GM12878 (cell line): Measurements from ENCODE around the gene TXLNB. TPM values are rescaled to one million over a fixed set of nuclear protein-coding genes. Genes with fewer than 3 reads are reported as not detected.

ENCODE experiments used
- ATAC-seq: fragments of 200-7000 bp; cut with Tn5 transposase; 3 replicates; pipeline ENCODE4 v1.9.1; 2020; ENCODE audit warnings: mild to moderate bottlenecking, moderate library complexity
- Bru-seq: library from RNA; stranded (reverse); fragments of 400-500 nt; gene quantifications from one replicate; lab custom pipeline; 2021; lab: Mats Ljungman, UMichigan
- BruChase-seq, 2 experiments: library from RNA; stranded (reverse); fragments of 400-500 nt; gene quantifications; one replicate each; lab custom pipeline; 2021; lab: Mats Ljungman, UMichigan
- BruUV-seq: library from RNA; stranded (reverse); fragments of 400-500 nt; replicated peaks from 2 replicates; lab custom pipeline; 2021; lab: Mats Ljungman, UMichigan
- CTCF ChIA-PET: fragments of 300-600 bp; sonication (Branson Sonifier 250); formaldehyde crosslinking; extraction: SDS; loops from one replicate; lab custom pipeline; 2021; ENCODE audit warnings: inconsistent platforms; lab: Yijun Ruan, JAX
- POLR2A ChIA-PET: fragments of 350-600 bp; formaldehyde crosslinking; extraction: SDS; loops from one replicate; lab custom pipeline; 2021; ENCODE audit warnings: inconsistent platforms; lab: Charles Lee
- RAD21 ChIA-PET: fragments of 300-600 bp; sonication (Branson Sonifier 250); formaldehyde crosslinking; loops from one replicate; lab custom pipeline; 2023; ENCODE audit warnings: antibody characterized with exemption; ENCODE audit not compliant: unreplicated experiment; lab: Charles Lee
- SMC1A ChIA-PET: fragments of 300-600 bp; sonication (Branson Sonifier 250); formaldehyde crosslinking; loops from one replicate; lab custom pipeline; 2023; ENCODE audit not compliant: unreplicated experiment, uncharacterized antibody; lab: Charles Lee
- DNase-seq: peaks from one replicate; pipeline ENCODE4 v3.0.0-alpha.2; 2011; ENCODE audit warnings: low read depth, low spot score
- FAIRE-seq: peaks from 3 replicates; lab custom pipeline; 2011; peaks lifted over from hg19 to GRCh38; lab: Jason Lieb, UNC
- H2AFZ ChIP-seq: 2 replicates; pipeline ENCODE4 v1.6.0; 2011; ENCODE audit warnings: low read depth, low read length, control low read depth; ENCODE audit not compliant: control insufficient read depth
- H3K27ac ChIP-seq: 2 replicates; pipeline ENCODE4 v1.5.1; 2011; ENCODE audit warnings: control low read depth; ENCODE audit not compliant: control insufficient read depth, insufficient read depth
- H3K27me3 ChIP-seq, 2 experiments: replicated peaks in 1 of 2; 2 replicates each; pipeline versions ENCODE4 v1.6.0 to v1.6.1; 2011; ENCODE audit warnings: low read length in 1 of 2; ENCODE audit not compliant: control insufficient read depth in 2 of 2, insufficient read depth in 2 of 2
- H3K36me3 ChIP-seq, 2 experiments: 2 replicates each; pipeline ENCODE4 v1.5.1; 2011; ENCODE audit warnings: low read length in 1 of 2; ENCODE audit not compliant: control insufficient read depth in 2 of 2, insufficient read depth in 2 of 2
- H3K4me1 ChIP-seq: 2 replicates; pipeline ENCODE4 v1.6.1; 2011; ENCODE audit warnings: mild to moderate bottlenecking, low read length, moderate library complexity, mixed read lengths; ENCODE audit not compliant: control insufficient read depth, insufficient read depth
- H3K4me2 ChIP-seq: 2 replicates; pipeline ENCODE4 v1.6.0; 2011; ENCODE audit warnings: control low read depth; ENCODE audit not compliant: control insufficient read depth, insufficient read depth
- H3K4me3 ChIP-seq: fragments of 200-600 bp; sonication (generic); 2 replicates; pipeline ENCODE4 v1.5.1; 2016
- H3K79me2 ChIP-seq: 2 replicates; pipeline ENCODE4 v1.6.0; 2011; ENCODE audit warnings: low read length; ENCODE audit not compliant: control insufficient read depth, insufficient read depth
- H3K9ac ChIP-seq: 2 replicates; pipeline ENCODE4 v1.8.0; 2011; ENCODE audit warnings: low read length, control low read depth, mixed read lengths; ENCODE audit not compliant: control insufficient read depth, insufficient read depth
- H3K9me3 ChIP-seq: replicated peaks from 3 replicates; pipeline ENCODE4 v1.5.1; 2011; ENCODE audit warnings: mild to moderate bottlenecking, low read length; ENCODE audit not compliant: control insufficient read depth, insufficient read depth
- H4K20me1 ChIP-seq: 2 replicates; pipeline ENCODE4 v1.6.0; 2011; ENCODE audit not compliant: control insufficient read depth, insufficient read depth
- CHD2 ChIP-seq: IDR thresholded peaks from 2 replicates; pipeline ENCODE4 v1.6.1; 2011; ENCODE audit warnings: low read depth, low read length, improper control_type of control experiment, borderline replicate concordance
- CHD4 ChIP-seq: fragments of 200-600 bp; sonication (generic); IDR thresholded peaks from 2 replicates; pipeline ENCODE4 v1.6.1; 2016; ENCODE audit warnings: mild to moderate bottlenecking
- CREM ChIP-seq: IDR thresholded peaks from 2 replicates; pipeline ENCODE4 v1.6.1; 2014; ENCODE audit warnings: antibody characterized with exemption, low read depth
- HCFC1 ChIP-seq: fragments of 150-350 bp; IDR thresholded peaks from 2 replicates; pipeline ENCODE4 v1.6.1; 2014; ENCODE audit warnings: low read length
- HDGF ChIP-seq: fragments of 450-650 bp; IDR thresholded peaks from 2 replicates; pipeline ENCODE4 v1.6.1; 2016; ENCODE audit warnings: antibody characterized with exemption
- MTA2 ChIP-seq: fragments of 450-650 bp; IDR thresholded peaks from 2 replicates; pipeline ENCODE4 v1.6.1; 2016; ENCODE audit warnings: low read depth, mild to moderate bottlenecking, moderate library complexity
- POU2F2 ChIP-seq: IDR thresholded peaks from 3 replicates; pipeline ENCODE4 v1.6.1; 2011; ENCODE audit warnings: low read depth, mild to moderate bottlenecking, low read length, borderline replicate concordance
- SKIL ChIP-seq: fragments of 450-650 bp; IDR thresholded peaks from 2 replicates; pipeline ENCODE4 v1.6.1; 2017; ENCODE audit warnings: mild to moderate bottlenecking, low read depth, inconsistent platforms; ENCODE audit not compliant: poor library complexity, severe bottlenecking
- ZBTB40 ChIP-seq: fragments of 450-650 bp; IDR thresholded peaks from 2 replicates; pipeline ENCODE4 v1.6.1; 2016; ENCODE audit warnings: mild to moderate bottlenecking, moderate library complexity, borderline replicate concordance
- WGBS: methylation state at CpG from one replicate; pipeline ENCODE4 v1.1.6; 2016; ENCODE audit warnings: low lambda C conversion rate; ENCODE audit not compliant: insufficient replicate concordance, insufficient coverage; ENCODE audit errors: missing lambda C conversion rate; 5-methylcytosine and 5-hydroxymethylcytosine counted together
- in situ Hi-C: fragments of 300-500 bp; cut with MboI; formaldehyde crosslinking; loops from 9 replicates; pipeline ENCODE4 v1.14.3; 2018; ENCODE audit warnings: mixed read lengths
- intact Hi-C: fragments of 100-400 bp; cut with micrococcal nuclease; formaldehyde crosslinking; loops from one replicate; pipeline ENCODE4 v1.14.2; 2022; ENCODE audit not compliant: unreplicated experiment
- long read RNA-seq, 2 experiments: library from polyadenylated mRNA; unstranded; transcript quantifications; one replicate each; pipeline ENCODE4 v2.0.0, GENCODE V29; 2019 to 2020
- polyA minus RNA-seq, 3 experiments: library from RNA; depleted of rRNA, polyadenylated mRNA; stranded (reverse); fragments of >200 nt; gene quantifications; 2 replicates each; pipeline ENCODE4 v1.2.3, GENCODE V29; 2011
- polyA plus RNA-seq, 11 experiments: library from polyadenylated mRNA; depleted of rRNA in 4 of 11; unstranded in 6 of 11; stranded (reverse) in 5 of 11; fragments of >200 nt; fragmentation: Nextera tagmentation in 4 of 11; fragmentation: Illumina TruSeq in 1 of 11; extraction: Ambion mirVana in 4 of 11; extraction: Trizol in 1 of 11; gene quantifications; 1 replicate in 1 of 11; 2 replicates in 10 of 11; pipeline versions ENCODE4 v1.2.1 to v1.2.3, GENCODE V29; 2011 to 2016; ENCODE audit warnings: inconsistent platforms in 2 of 11, missing spikeins in 2 of 11, low read depth in 1 of 11
- total RNA-seq, 4 experiments: library from RNA; depleted of rRNA in 3 of 4; stranded (reverse); fragments of >200 nt in 3 of 4; fragmentation: Illumina TruSeq in 1 of 4; extraction: Trizol in 1 of 4; gene quantifications; 2 replicates each; pipeline versions ENCODE4 v1.2.1 to v1.2.3, GENCODE V29; 2013 to 2021

Gene TXLNB
- 9.3 and 10.2 TPM in 2 replicates for total RNA-seq (2013; cell fraction: nucleolus; rRNA removed)
- total RNA-seq (2014; rRNA removed), result 0.23 and 0.27 TPM in 2 replicates
- 0.36 and 0.69 TPM in 2 replicates for total RNA-seq (2014; rRNA removed; fragmentation: Illumina TruSeq; extraction: Trizol)
- 0.21 TPM in 2 replicates for total RNA-seq (2021)
- 0.29 TPM for polyA plus RNA-seq (2011; ENCODE audit: low read depth)
- polyA plus RNA-seq (2011; rRNA removed), result 1.3 and 2.1 TPM in 2 replicates
- 0.57 and 0.89 TPM in 2 replicates for polyA plus RNA-seq (2011; cell fraction: cytosol; rRNA removed)
- 1.5 and 2.4 TPM in 2 replicates for polyA plus RNA-seq (2011; cell fraction: nucleus; rRNA removed)
- polyA plus RNA-seq (2012), result 0.38 and 1.1 TPM in 2 replicates
- polyA plus RNA-seq (2014; fragmentation: Illumina TruSeq; extraction: Trizol), result 0.05 and 0.22 TPM in 2 replicates
- polyA plus RNA-seq (2014; fragmentation: Nextera tagmentation; extraction: Ambion mirVana), result under 1 TPM; 0.07 to 0.10 TPM
- polyA plus RNA-seq (2014; rRNA removed), result 0.05 and 0.68 TPM in 2 replicates
- under 1 TPM in 1 of 2 experiments, not detected in 1; 0.21 TPM for polyA plus RNA-seq (2016; fragmentation: Nextera tagmentation; extraction: Ambion mirVana)
- 1.9 and 2.2 TPM in 2 replicates for polyA minus RNA-seq (2011; rRNA and poly(A)+ RNA removed)
- 1.3 TPM in 1 of 2 replicates, not detected in the other for polyA minus RNA-seq (2011; cell fraction: cytosol; rRNA and poly(A)+ RNA removed)
- 1.3 and 1.6 TPM in 2 replicates for polyA minus RNA-seq (2011; cell fraction: nucleus; rRNA and poly(A)+ RNA removed)
- Bru-seq, nascent RNA, result percentile 44 among the genes with signal in this experiment
- BruChase-seq, experiment 1, labeled RNA remaining after a 6-hour chase, result percentile 38 among the genes with signal in this experiment
- BruChase-seq, experiment 2, labeled RNA remaining after a 2-hour chase, result percentile 42 among the genes with signal in this experiment
- long read RNA-seq, experiment 1, partial matches to known transcripts, result 1 of 1 reads
- long read RNA-seq, experiment 1, other reads (novel, unspliced or antisense), result 0 of 1 reads
- long read RNA-seq, experiment 2, full-length matches to known transcripts, result 1 of 3 reads
- long read RNA-seq, experiment 2, partial matches to known transcripts, result 1 of 3 reads
- long read RNA-seq, experiment 2, other reads (novel, unspliced or antisense), result 1 of 3 reads

GRCh38 chr6:139291813-139292619 lies at the start of gene TXLNB:
TXLNB (minus strand) TSS chr6:139291998; CDS start chr6:139288899, 3,099 bp downstream.
- WGBS, result 8% methylated on average over 13 of the region's 13 CpGs
- in situ Hi-C loops (no loop called here), intact Hi-C loops (loop anchor here (1.0 to 5.0 kb wide), 5 partner anchors 33 to 130 kb away; no protein-coding TSS in a partner anchor)
- POLR2A ChIA-PET, result interaction anchor here (0.6 to 3.4 kb wide), 15 partner anchors 11 to 99 kb away, joined by 3 to 25 read pairs (median 4); partner anchors contain the start of gene CITED2
- BruUV-seq, result no TSS peak
- CTCF ChIA-PET, result interaction anchor here (0.6 to 3.8 kb wide), 19 partner anchors 9 to 306 kb away, joined by 3 to 21 read pairs (median 4); no protein-coding TSS in a partner anchor
- Histone ChIP-seq H4K20me1 (no peaks in the 10 kb centered on the region), H3K4me1 (peaks cover 35% of the 10 kb centered on the region), H3K36me3 (no peaks in the 10 kb centered on the region), H3K27ac (peak within 1 kb of the TSS; percentile 88), H3K4me3 (peak within 1 kb of the TSS; percentile 40), H3K4me2 (peak within 1 kb of the TSS; percentile 90), H3K27me3 (no peaks in the 10 kb centered on the region), H3K79me2 (no peaks in the 10 kb centered on the region), H2AFZ (peak within 1 kb of the TSS; percentile 71), H3K9me3 (no peaks in the 10 kb centered on the region; the same call in 1 of the 3 replicates), H3K9ac (peak within 1 kb of the TSS; percentile 51)
- DNase-seq (peak; percentile 83), ATAC-seq (peak; percentile 88), FAIRE-seq (peak; percentile 41)
- SMC1A ChIA-PET, result interaction anchor here (0.7 to 9.5 kb wide), 35 partner anchors 9 to 1368 kb away, joined by 3 to 71 read pairs (median 4); partner anchors contain the start of gene CITED2
- RAD21 ChIA-PET, result interaction anchor here (0.5 to 4.4 kb wide), 26 partner anchors 16 to 510 kb away, joined by 3 to 42 read pairs (median 4); partner anchors contain the start of gene CITED2
- peak; percentile 62 for TF ChIP-seq CREM
- TF ChIP-seq HCFC1, result no peak
- TF ChIP-seq CHD4, result no peak
- peak; percentile 63 for TF ChIP-seq SKIL
- TF ChIP-seq CHD2, result peak; percentile 67; the same call in 1 of the 2 replicates
- 0 out of 2 replicates have a peak, but pooled peaks have one; percentile 16 for TF ChIP-seq ZBTB40
- peak; percentile 37; the same call in 1 of the 3 replicates for TF ChIP-seq POU2F2
- TF ChIP-seq MTA2, result peak; percentile 75
- TF ChIP-seq HDGF, result peak; percentile 99
